ENCODE measurements around the gene TXNRD2. TPM values are rescaled to one million over a fixed set of nuclear protein-coding genes. Genes with fewer than 3 reads are reported as not detected.
A peak's percentile ranks its signal among the peaks of the same experiment; 100 is the strongest.

The TXNRD2 gene
- total RNA-seq, 1 experiment from 2014 or later: 33.7 TPM

GRCh38 chr22:19853879-19854777 lies 87.5 kb downstream of the TXNRD2 start:
- Mint-ChIP-seq H3K4me3 (ENCODE audit: low read depth, unreplicated experiment) (peak overlapping the region; percentile 95), H3K9me3 (ENCODE audit: low read depth, unreplicated experiment) (no peaks in the 10 kb centered on the region), H3K27ac (ENCODE audit: unreplicated experiment) (peak overlapping the region; percentile 28), H3K4me1 (ENCODE audit: low read depth, unreplicated experiment) (peaks cover 46% of the 10 kb centered on the region), H3K36me3 (ENCODE audit: insufficient read depth, unreplicated experiment) (peaks cover 55% of the 10 kb centered on the region), H3K27me3 (ENCODE audit: unreplicated experiment) (no peaks in the 10 kb centered on the region)
- intact Hi-C loops (cut with micrococcal nuclease; ENCODE audit: unreplicated experiment): loop anchor here (2.0 kb wide), 2 partner anchors 27 to 47 kb away; no protein-coding TSS in a partner anchor
- DNase-seq: no peak
- TF ChIP-seq, protein P1, sequence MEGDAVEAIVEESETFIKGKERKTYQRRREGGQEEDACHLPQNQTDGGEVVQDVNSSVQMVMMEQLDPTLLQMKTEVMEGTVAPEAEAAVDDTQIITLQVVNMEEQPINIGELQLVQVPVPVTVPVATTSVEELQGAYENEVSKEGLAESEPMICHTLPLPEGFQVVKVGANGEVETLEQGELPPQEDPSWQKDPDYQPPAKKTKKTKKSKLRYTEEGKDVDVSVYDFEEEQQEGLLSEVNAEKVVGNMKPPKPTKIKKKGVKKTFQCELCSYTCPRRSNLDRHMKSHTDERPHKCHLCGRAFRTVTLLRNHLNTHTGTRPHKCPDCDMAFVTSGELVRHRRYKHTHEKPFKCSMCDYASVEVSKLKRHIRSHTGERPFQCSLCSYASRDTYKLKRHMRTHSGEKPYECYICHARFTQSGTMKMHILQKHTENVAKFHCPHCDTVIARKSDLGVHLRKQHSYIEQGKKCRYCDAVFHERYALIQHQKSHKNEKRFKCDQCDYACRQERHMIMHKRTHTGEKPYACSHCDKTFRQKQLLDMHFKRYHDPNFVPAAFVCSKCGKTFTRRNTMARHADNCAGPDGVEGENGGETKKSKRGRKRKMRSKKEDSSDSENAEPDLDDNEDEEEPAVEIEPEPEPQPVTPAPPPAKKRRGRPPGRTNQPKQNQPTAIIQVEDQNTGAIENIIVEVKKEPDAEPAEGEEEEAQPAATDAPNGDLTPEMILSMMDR (IDR thresholded peaks at IDR 0.05; ENCODE audit: unreplicated experiment): no peak
- CTCF ChIA-PET: interaction anchor here (0.7 kb wide), 1 partner anchor 56 kb away, joined by 3 read pairs; no protein-coding TSS in a partner anchor
- no TSS peak for BruUV-seq (replicated peaks)

GRCh38 chr22:19853058-19853878 lies 88.3 kb downstream of the TXNRD2 start:
- peak overlapping the region; percentile 28 for H3K27ac Mint-ChIP-seq (ENCODE audit: unreplicated experiment)
- H3K4me1 Mint-ChIP-seq (ENCODE audit: low read depth, unreplicated experiment): peaks cover 54% of the 10 kb centered on the region
- CTCF ChIA-PET: no interaction called here
- TF ChIP-seq, protein P1 (IDR thresholded peaks at IDR 0.05; ENCODE audit: unreplicated experiment): no peak
- DNase-seq: no peak
- H3K27me3 Mint-ChIP-seq (ENCODE audit: unreplicated experiment): no peaks in the 10 kb centered on the region
- H3K36me3 Mint-ChIP-seq (ENCODE audit: insufficient read depth, unreplicated experiment): peaks cover 61% of the 10 kb centered on the region
- BruUV-seq (replicated peaks): no TSS peak
- no peaks in the 10 kb centered on the region for H3K9me3 Mint-ChIP-seq (ENCODE audit: low read depth, unreplicated experiment)
- intact Hi-C loops (cut with micrococcal nuclease; ENCODE audit: unreplicated experiment): no loop called here
- H3K4me3 Mint-ChIP-seq (ENCODE audit: low read depth, unreplicated experiment): peak overlapping the region; percentile 95

- Mint-ChIP-seq H3K9me3 (ENCODE audit: low read depth, unreplicated experiment) (no peaks in the 10 kb centered on the region), H3K27ac (ENCODE audit: unreplicated experiment) (no peak overlapping the region), H3K36me3 (ENCODE audit: insufficient read depth, unreplicated experiment) (peaks cover 68% of the 10 kb centered on the region), H3K4me3 (ENCODE audit: low read depth, unreplicated experiment) (peak overlapping the region; percentile 95), H3K27me3 (ENCODE audit: unreplicated experiment) (no peaks in the 10 kb centered on the region), H3K4me1 (ENCODE audit: low read depth, unreplicated experiment) (peaks cover 63% of the 10 kb centered on the region)
- no peak for DNase-seq
- TF ChIP-seq, protein P1 (IDR thresholded peaks at IDR 0.05; ENCODE audit: unreplicated experiment): no peak
- CTCF ChIA-PET: no interaction called here
- intact Hi-C loops (cut with micrococcal nuclease; ENCODE audit: unreplicated experiment): no loop called here
- no TSS peak for BruUV-seq (replicated peaks)
Measured at GRCh38 chr22:19852177-19852781, 89.3 kb downstream of the TXNRD2 start.
